WTC11 (cell line): ENCODE measurements around the gene MAMSTR. TPM values are rescaled to one million over a fixed set of nuclear protein-coding genes. Genes with fewer than 3 reads are reported as not detected.

Source experiments
- ATF1 ChIP-seq: sonication (generic); formaldehyde crosslinking; IDR thresholded peaks from 2 replicates; pipeline ENCODE4 v1.8.1; 2023; ENCODE audit warnings: mild to moderate bottlenecking, moderate library complexity, missing genetic modification reagents
- ATF2 ChIP-seq: sonication (generic); formaldehyde crosslinking; IDR thresholded peaks from 2 replicates; pipeline ENCODE4 v1.8.1; 2022; ENCODE audit warnings: low read depth, missing genetic modification reagents, borderline replicate concordance
- ATF3 ChIP-seq: sonication (generic); formaldehyde crosslinking; conservative IDR thresholded peaks from 2 replicates; pipeline ENCODE4 v1.8.1; 2022; ENCODE audit warnings: mild to moderate bottlenecking, missing genetic modification reagents
- ATF6 ChIP-seq: sonication (generic); formaldehyde crosslinking; IDR thresholded peaks from 2 replicates; pipeline ENCODE4 v1.8.1; 2023; ENCODE audit warnings: mild to moderate bottlenecking, missing genetic modification reagents
- CREM ChIP-seq: sonication (generic); formaldehyde crosslinking; IDR thresholded peaks from 2 replicates; pipeline ENCODE4 v1.8.1; 2022; ENCODE audit warnings: mild to moderate bottlenecking, missing genetic modification reagents, moderate library complexity
- E2F1 ChIP-seq: sonication (generic); formaldehyde crosslinking; IDR thresholded peaks from 2 replicates; pipeline ENCODE4 v1.8.0; 2022; ENCODE audit warnings: mild to moderate bottlenecking, missing genetic modification reagents
- E2F4 ChIP-seq: sonication (generic); formaldehyde crosslinking; IDR thresholded peaks from 2 replicates; pipeline ENCODE4 v1.8.1; 2022; ENCODE audit warnings: low read depth, mild to moderate bottlenecking, moderate library complexity, missing genetic modification reagents, borderline replicate concordance
- E2F5 ChIP-seq: sonication (generic); formaldehyde crosslinking; IDR thresholded peaks from 2 replicates; pipeline ENCODE4 v1.8.1; 2022; ENCODE audit warnings: mild to moderate bottlenecking, moderate library complexity, missing genetic modification reagents
- EMX1 ChIP-seq: fragments of 250-450 bp; sonication (Bioruptor Pico); IDR thresholded peaks from 2 replicates; pipeline ENCODE4 v1.8.0; 2021; ENCODE audit warnings: mild to moderate bottlenecking
- ERG ChIP-seq: fragments of 250-450 bp; sonication (Bioruptor Pico); IDR thresholded peaks from 2 replicates; pipeline ENCODE4 v1.8.0; 2021; ENCODE audit warnings: mild to moderate bottlenecking
- FOXK1 ChIP-seq: sonication (generic); formaldehyde crosslinking; IDR thresholded peaks from 2 replicates; pipeline ENCODE4 v1.8.0; 2022; ENCODE audit warnings: mild to moderate bottlenecking, moderate library complexity, missing genetic modification reagents
- FOXP1 ChIP-seq: sonication (generic); formaldehyde crosslinking; IDR thresholded peaks from 2 replicates; pipeline ENCODE4 v1.8.0; 2022; ENCODE audit warnings: missing genetic modification reagents, mild to moderate bottlenecking, moderate library complexity, borderline replicate concordance
- GABPB1 ChIP-seq: sonication (generic); formaldehyde crosslinking; IDR thresholded peaks from 2 replicates; pipeline ENCODE4 v1.8.1; 2023; ENCODE audit warnings: mild to moderate bottlenecking, missing genetic modification reagents
- HMGA2 ChIP-seq: fragments of 250-450 bp; sonication (Bioruptor Pico); IDR thresholded peaks from 2 replicates; pipeline ENCODE4 v1.4.0; 2021; ENCODE audit warnings: mild to moderate bottlenecking, moderate library complexity
- IRF2 ChIP-seq: sonication (generic); formaldehyde crosslinking; IDR thresholded peaks from 2 replicates; pipeline ENCODE4 v1.8.0; 2022; ENCODE audit warnings: low read depth, missing genetic modification reagents, borderline replicate concordance
- JAZF1 ChIP-seq: fragments of 250-450 bp; sonication (Bioruptor Pico); IDR thresholded peaks from 2 replicates; pipeline ENCODE4 v1.9.0; 2021; ENCODE audit warnings: moderate library complexity, mild to moderate bottlenecking, inconsistent platforms
- MXD4 ChIP-seq: fragments of 250-450 bp; sonication (Bioruptor Pico); IDR thresholded peaks from 2 replicates; pipeline ENCODE4 v1.8.0; 2021; ENCODE audit warnings: mild to moderate bottlenecking, moderate library complexity, borderline replicate concordance
- MYBL2 ChIP-seq: sonication (generic); formaldehyde crosslinking; IDR thresholded peaks from 2 replicates; pipeline ENCODE4 v1.8.1; 2023; ENCODE audit warnings: mild to moderate bottlenecking, moderate library complexity, missing genetic modification reagents
- RORB ChIP-seq: fragments of 250-450 bp; sonication (Bioruptor Pico); IDR thresholded peaks from 2 replicates; pipeline ENCODE4 v1.9.0; 2021; ENCODE audit warnings: mild to moderate bottlenecking
- STAT6 ChIP-seq: sonication (generic); formaldehyde crosslinking; conservative IDR thresholded peaks from 2 replicates; pipeline ENCODE4 v1.8.1; 2023; ENCODE audit warnings: mild to moderate bottlenecking, low read depth, missing genetic modification reagents, moderate library complexity
- ZBTB43 ChIP-seq: sonication (generic); formaldehyde crosslinking; IDR thresholded peaks from 2 replicates; pipeline ENCODE4 v1.8.1; 2023; ENCODE audit warnings: mild to moderate bottlenecking, missing genetic modification reagents
- ZNF219 ChIP-seq: sonication (generic); formaldehyde crosslinking; IDR thresholded peaks from 2 replicates; pipeline ENCODE4 v1.8.0; 2023; ENCODE audit warnings: missing genetic modification reagents, mild to moderate bottlenecking, borderline replicate concordance
- ZNF232 ChIP-seq: sonication (generic); formaldehyde crosslinking; IDR thresholded peaks from 2 replicates; pipeline ENCODE4 v1.8.0; 2022; ENCODE audit warnings: mild to moderate bottlenecking, missing genetic modification reagents
- ZNF263 ChIP-seq: sonication (generic); formaldehyde crosslinking; IDR thresholded peaks from 2 replicates; pipeline ENCODE4 v1.8.1; 2022; ENCODE audit warnings: low read depth, mild to moderate bottlenecking, moderate library complexity, missing genetic modification reagents
- ZNF671 ChIP-seq: fragments of 250-450 bp; sonication (Bioruptor Pico); IDR thresholded peaks from 2 replicates; pipeline ENCODE4 v1.8.0; 2021; ENCODE audit warnings: mild to moderate bottlenecking
- total RNA-seq: library from RNA; stranded (reverse); gene quantifications from 3 replicates; pipeline ENCODE4 v1.2.3, GENCODE V29; 2021

The MAMSTR gene
- total RNA-seq, 1 experiment from 2014 or later: 1.4 TPM

GRCh38 chr19:48755084-48755641, 35.6 kb upstream of the MAMSTR start, which contains the start of gene FGF21 (continued):
- TF ChIP-seq STAT6 (CRISPR knock-in tag): no peak
- TF ChIP-seq ZNF263 (CRISPR knock-in tag): peak; percentile 66; the same call in 1 of the 2 replicates
- TF ChIP-seq EMX1 (CRISPR knock-in tag): 0 out of 2 replicates have a peak, but pooled peaks have one; percentile 9
- TF ChIP-seq E2F5 (CRISPR knock-in tag): no peak
- no peak for TF ChIP-seq MXD4 (CRISPR knock-in tag)
- TF ChIP-seq GABPB1 (CRISPR knock-in tag): peak; percentile 100
- TF ChIP-seq E2F4 (CRISPR knock-in tag): no peak
- no peak for TF ChIP-seq MYBL2 (CRISPR knock-in tag)
- no peak for TF ChIP-seq ATF3 (CRISPR knock-in tag)
- TF ChIP-seq ERG (CRISPR knock-in tag): no peak
- TF ChIP-seq ATF2 (CRISPR knock-in tag): no peak
- no peak for TF ChIP-seq HMGA2 (CRISPR knock-in tag)
- TF ChIP-seq RORB (CRISPR knock-in tag): no peak
- TF ChIP-seq ATF1 (CRISPR knock-in tag): no peak
- no peak for TF ChIP-seq ATF6
- TF ChIP-seq CREM (CRISPR knock-in tag): no peak
- no peak for TF ChIP-seq IRF2 (CRISPR knock-in tag)
- no peak for TF ChIP-seq JAZF1 (CRISPR knock-in tag)
- no peak for TF ChIP-seq ZBTB43 (CRISPR knock-in tag)
- no peak for TF ChIP-seq ZNF671 (CRISPR knock-in tag)
- no peak for TF ChIP-seq ZNF232 (CRISPR knock-in tag)
- no peak for TF ChIP-seq ZNF219 (CRISPR knock-in tag)
- TF ChIP-seq FOXK1 (CRISPR knock-in tag): no peak
- TF ChIP-seq E2F1 (CRISPR knock-in tag): no peak
- 0 out of 2 replicates have a peak, but pooled peaks have one; percentile 18 for TF ChIP-seq FOXP1 (CRISPR knock-in tag)
